Activated naive CD4-positive, alpha-beta T cell treated with anti-CD3 and anti-CD28 coated beads, Interleukin-2, amount 50 U/mL, for 72 hours (primary cell): ENCODE measurements around the gene WNT7B. TPM values are rescaled to one million over a fixed set of nuclear protein-coding genes. Genes with fewer than 3 reads are reported as not detected.
A peak's percentile ranks its signal among the peaks of the same experiment; 100 is the strongest.

ENCODE experiments used
- ATAC-seq, 2 donors: fragments of 150-1000 bp; cut with Tn5 transposase; 2 replicates each; pipeline ENCODE4 v1.10.0; 2021; ENCODE audit warnings: mild to moderate bottlenecking in 2 of 2, moderate library complexity in 2 of 2
- DNase-seq, 2 donors: peaks; one replicate each; pipeline ENCODE4 v3.0.0; 2021 to 2022; ENCODE audit warnings: low spot score in 2 of 2
- H3K27ac Mint-ChIP-seq, 2 donors: one replicate each; pipeline ENCODE4 v1.8.0; 2022; ENCODE audit warnings: mild to moderate bottlenecking in 2 of 2, mixed read lengths in 2 of 2
- H3K36me3 Mint-ChIP-seq, 2 donors: one replicate each; pipeline ENCODE4 v1.8.0; 2022; ENCODE audit warnings: mixed read lengths in 2 of 2
- H3K9me3 Mint-ChIP-seq, 2 donors: one replicate each; pipeline ENCODE4 v1.8.0; 2022; ENCODE audit warnings: mixed read lengths in 2 of 2
- total RNA-seq, 2 donors: library from RNA; stranded (reverse); gene quantifications; one replicate each; pipeline ENCODE4 v1.2.3, GENCODE V29; 2022

WNT7B gene
- total RNA-seq, 2 donors from 2014 or later, result 0.05 TPM; not detected in 1

DNA sequence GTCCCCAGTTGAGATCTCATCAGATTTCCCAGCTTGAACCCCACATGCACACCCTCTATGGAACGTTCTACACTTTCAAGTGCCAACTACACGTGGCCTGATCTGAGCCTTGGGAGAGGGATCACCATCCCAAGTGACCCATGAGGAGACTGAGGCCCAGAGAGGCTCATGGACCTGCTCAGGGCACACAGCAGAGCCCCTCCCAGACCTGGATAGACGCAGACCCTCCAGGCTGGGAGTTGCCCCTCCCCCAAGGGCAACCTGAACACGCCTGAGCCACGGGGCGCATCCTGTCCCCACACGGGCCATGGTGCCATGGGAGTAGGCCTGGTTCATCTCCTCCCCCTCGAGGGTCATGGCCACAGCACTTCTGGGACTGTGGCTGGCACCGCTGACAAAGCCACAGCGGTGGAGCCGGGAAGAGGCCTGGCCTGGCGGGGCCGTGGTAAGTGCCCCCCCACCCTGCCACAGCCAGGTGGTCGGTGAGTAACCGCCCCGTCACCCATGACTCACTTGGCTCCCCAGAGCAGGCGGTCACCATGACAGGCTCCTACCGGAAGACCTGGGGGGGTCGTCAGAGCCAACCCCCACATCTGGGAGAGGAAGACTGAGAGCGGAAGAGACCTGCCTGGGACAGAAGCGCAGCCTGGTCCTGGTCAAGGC is 8.1 kb downstream of the WNT7B start:
- Mint-ChIP-seq H3K9me3 (no peaks in the 10 kb centered on the region), H3K27ac (no peak overlapping the region), H3K36me3 (no peaks in the 10 kb centered on the region)
- DNase-seq (no peak), ATAC-seq (peak; percentile 32 to 55)

DNA sequence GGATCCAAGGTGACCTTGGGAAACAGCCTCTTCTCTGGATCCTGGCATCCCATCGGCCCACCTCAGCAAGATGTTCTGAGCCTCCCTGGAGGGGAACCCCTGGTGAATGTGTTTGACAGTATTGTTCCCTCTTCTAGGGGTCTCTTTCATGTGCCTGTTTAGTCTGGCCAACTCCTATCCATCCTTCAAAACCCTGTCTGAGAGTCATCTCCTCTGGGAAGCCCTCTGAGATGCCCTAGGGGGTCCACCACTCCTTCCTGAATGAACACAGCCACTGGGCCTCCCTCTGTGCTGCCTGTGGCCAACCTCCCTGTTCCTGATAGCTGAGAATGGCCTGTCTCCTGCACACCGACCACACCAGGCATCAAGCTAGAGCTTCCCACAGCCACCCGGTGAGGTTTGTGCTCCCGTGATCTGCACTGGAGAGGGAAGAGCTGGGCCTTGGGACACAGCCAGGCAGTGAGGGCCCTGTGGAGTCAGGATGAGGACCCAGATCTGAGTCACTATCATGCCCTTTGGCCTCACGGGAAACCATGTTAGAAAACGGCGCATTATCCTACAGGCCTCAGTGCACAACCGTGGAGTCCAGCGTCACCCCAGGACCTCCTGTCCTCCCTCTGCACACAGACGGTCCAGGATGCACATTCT is 8.8 kb downstream of the WNT7B start:
- ATAC-seq, result no peak

DNA sequence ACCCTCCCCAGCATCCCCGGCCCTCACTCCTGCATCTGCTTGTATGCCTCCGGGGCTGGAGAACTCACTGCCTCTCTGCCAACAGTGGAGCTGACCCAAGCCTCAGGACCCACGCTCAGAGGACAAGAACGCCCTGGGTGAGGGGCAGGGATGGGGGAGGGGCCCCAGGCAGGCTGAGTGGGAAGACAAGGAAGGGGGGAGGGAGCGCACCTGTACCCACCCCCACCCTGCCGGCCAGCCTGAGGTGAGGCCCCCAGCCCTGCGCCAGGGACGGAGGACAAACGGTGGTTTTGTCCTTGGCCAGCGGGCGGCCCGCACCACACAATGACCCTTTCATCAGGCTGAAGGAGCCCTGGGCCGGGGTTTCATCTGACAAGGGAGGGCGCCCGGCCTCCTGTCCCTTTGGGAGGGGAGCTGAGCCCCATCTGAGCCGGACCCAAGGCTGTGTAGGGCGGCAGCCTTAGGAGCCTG is 10.0 kb downstream of the WNT7B start:
- DNase-seq (no peak), ATAC-seq (no peak)
- H3K27ac Mint-ChIP-seq, result no peak overlapping the region
- H3K36me3 Mint-ChIP-seq, result no peaks in the 10 kb centered on the region
- H3K9me3 Mint-ChIP-seq, result no peaks in the 10 kb centered on the region

More for the DNA sequence above, 8.8 kb downstream of the WNT7B start:
- DNase-seq, result no peak
- Mint-ChIP-seq H3K36me3 (no peaks in the 10 kb centered on the region), H3K9me3 (no peaks in the 10 kb centered on the region), H3K27ac (peak overlapping the region in 1 of 2 donors; percentile 32)

DNA sequence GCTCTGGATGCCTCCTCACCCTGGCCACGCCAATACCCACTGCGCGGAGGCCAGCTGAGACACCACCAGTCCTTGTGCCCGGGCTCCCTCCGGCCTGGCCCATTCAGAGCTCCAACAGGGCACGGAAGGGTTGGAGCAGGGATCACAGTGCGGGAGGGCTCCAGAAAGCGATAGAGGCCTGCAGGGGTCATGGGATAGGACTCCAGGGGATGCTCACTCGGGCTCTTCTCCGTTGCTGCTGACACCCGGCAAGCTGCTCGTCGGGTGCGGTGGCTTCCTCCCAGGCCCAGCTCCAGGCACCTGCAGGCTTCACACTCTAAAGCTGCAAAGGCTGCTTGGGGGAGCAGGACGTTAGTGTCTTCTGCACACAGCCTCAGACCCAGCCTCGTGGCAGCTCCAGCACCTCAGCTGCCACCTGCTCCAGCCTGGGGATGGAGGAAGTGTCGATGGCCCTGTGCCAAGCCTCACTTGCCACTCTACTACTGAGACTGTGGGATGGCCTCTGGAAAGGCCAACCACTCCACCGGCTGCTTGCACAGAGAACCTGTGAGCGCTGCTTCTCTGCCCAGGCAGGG is 10.6 kb downstream of the WNT7B start:
- DNase-seq (no peak), ATAC-seq (no peak)
- Mint-ChIP-seq H3K27ac (no peak overlapping the region), H3K36me3 (no peaks in the 10 kb centered on the region), H3K9me3 (no peaks in the 10 kb centered on the region)

DNA sequence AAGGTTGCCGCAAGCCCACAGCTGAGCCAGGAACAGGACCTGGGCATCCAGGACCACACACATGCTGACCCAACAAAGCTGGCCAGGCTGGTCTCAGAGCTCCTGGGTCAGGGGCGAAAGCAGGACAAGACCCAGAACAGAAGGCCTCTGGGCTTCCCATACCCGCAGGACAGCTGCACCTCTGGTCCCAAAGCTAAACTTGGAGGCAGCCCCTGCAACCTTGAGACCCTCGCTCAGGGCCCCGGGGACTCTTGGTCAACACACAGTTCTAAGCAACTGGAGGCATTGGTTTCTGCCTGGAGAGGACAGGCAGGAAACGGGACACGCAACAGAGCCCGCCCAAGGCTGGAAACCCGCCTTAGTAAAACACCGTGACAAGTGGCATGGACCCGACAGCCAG is 11.4 kb downstream of the WNT7B start:
- ATAC-seq (no peak), DNase-seq (no peak)
- H3K9me3 Mint-ChIP-seq, result no peaks in the 10 kb centered on the region
- no peaks in the 10 kb centered on the region for H3K36me3 Mint-ChIP-seq
- H3K27ac Mint-ChIP-seq, result no peak overlapping the region

DNA sequence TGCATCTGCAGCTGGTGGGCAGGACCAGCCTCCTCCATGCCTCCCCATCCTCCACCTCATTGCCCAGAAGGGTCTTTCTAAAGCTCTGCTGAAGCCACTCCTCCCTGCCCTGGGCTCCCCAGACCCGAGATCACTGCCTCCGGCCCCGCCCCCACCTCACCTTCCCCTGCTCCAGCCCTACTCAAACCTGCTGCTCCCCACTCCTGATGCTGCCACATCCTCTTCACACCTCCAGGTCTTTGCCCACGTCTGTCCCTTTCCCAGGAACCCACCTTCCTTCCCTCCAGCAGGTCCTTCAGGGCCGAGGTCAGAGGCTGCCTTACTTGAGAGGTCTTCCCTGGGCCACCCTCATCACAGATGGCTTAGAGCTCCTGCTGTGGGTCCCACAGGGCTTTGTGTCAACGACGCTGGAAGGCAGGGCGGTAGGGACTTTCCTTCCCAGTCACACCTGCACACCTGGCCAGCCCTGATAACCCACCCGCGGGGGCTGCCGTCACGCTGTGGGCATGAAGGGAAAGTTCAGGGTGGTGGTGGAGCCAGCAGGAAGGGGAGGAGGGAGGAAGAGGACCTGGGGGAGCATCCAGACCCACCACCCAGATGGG is 11.9 kb downstream of the WNT7B start:
- ATAC-seq, result no peak
- Mint-ChIP-seq H3K36me3 (no peaks in the 10 kb centered on the region), H3K27ac (no peak overlapping the region), H3K9me3 (no peaks in the 10 kb centered on the region)
- DNase-seq, result no peak

DNA sequence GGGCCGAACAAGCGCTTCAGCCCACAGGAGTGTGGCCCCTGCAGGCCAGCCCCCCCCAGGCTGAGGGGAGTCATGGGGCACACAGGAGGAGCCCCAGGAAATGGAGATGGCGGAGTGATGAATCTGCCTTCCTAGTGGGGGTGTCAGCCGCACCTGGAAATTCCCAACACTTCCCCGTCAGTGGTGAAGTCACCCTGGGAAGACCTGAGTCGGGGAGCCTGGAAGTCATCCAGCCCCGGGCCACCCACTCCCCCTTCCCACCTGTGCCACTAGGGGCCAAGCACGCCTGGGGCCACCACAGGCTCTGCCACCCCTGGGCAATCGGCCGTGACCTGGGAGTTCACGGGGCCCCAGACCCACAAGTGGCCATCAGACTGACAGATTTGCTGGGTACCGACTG is 12.6 kb downstream of the WNT7B start:
- H3K36me3 Mint-ChIP-seq, result no peaks in the 10 kb centered on the region
- ATAC-seq (no peak), DNase-seq (no peak)
- H3K27ac Mint-ChIP-seq, result no peak overlapping the region
- no peaks in the 10 kb centered on the region for H3K9me3 Mint-ChIP-seq

DNA sequence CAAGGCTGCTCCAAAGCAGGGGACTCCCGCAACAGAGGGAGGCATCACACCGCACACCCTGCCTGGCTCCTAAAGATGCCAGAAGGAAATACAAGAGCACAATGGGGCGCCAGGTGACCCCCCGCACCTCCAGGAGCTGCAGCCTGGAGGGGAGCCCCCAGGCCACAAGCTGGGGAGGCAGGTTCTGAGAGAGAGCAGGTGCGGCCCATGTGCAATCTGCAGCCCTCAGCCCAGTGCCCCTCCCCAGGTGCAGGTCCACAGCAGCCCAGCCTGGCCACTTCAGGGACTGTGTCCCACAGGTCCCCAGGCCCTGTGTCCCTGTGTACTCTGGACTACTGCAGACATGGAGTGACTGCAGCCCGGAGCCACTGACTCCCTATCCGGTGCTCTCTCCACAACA is 13.1 kb downstream of the WNT7B start:
- no peaks in the 10 kb centered on the region for H3K36me3 Mint-ChIP-seq
- no peaks in the 10 kb centered on the region for H3K9me3 Mint-ChIP-seq
- ATAC-seq (no peak), DNase-seq (no peak)
- no peak overlapping the region for H3K27ac Mint-ChIP-seq

DNA sequence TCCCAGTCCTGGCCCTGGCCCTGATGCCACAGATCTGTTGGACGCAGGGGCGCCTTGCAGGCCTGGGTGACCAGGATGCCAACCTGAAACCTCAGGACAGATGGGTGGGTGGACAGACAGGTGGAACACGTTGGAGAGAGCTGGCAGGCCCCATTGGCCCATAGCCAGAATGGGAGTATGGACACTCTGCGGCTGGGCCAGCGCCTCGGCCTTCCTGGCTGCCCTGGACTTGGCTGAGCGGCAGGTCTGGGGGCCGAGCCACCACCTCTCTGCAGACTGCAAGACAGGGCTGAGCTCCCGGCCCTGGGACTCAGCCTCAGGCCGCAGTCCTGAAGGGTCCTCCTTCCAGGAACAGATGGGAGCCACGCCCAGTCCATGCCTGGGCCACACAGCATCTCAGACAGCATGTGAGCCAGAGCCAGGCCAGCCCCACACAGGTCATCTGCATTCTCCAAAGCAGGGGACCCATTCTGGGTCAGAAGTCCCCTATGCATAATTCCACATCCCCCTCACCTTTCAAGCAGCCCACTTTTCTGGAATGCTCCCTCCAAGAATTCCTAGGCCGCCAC is 14.1 kb downstream of the WNT7B start:
- H3K9me3 Mint-ChIP-seq, result no peaks in the 10 kb centered on the region
- ATAC-seq (no peak), DNase-seq (no peak)
- H3K36me3 Mint-ChIP-seq, result no peaks in the 10 kb centered on the region
- H3K27ac Mint-ChIP-seq, result no peak overlapping the region

DNA sequence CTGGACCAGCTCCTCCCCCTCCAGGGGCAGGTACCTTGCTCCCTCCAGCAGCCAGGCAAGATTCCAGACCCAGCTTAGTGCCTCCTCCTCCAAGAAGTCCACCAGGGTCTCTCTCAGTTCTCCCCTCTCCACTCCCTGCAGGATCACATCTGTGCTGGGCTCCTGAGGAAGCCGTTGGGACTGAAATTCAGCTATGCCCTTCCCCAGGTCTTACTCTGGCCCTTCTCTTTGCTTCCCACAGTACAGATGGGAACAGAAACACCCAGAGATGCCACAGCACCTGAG is 14.6 kb downstream of the WNT7B start:
- Mint-ChIP-seq H3K27ac (no peak overlapping the region), H3K36me3 (no peaks in the 10 kb centered on the region), H3K9me3 (no peaks in the 10 kb centered on the region)
- ATAC-seq, result no peak
- DNase-seq, result no peak

DNA sequence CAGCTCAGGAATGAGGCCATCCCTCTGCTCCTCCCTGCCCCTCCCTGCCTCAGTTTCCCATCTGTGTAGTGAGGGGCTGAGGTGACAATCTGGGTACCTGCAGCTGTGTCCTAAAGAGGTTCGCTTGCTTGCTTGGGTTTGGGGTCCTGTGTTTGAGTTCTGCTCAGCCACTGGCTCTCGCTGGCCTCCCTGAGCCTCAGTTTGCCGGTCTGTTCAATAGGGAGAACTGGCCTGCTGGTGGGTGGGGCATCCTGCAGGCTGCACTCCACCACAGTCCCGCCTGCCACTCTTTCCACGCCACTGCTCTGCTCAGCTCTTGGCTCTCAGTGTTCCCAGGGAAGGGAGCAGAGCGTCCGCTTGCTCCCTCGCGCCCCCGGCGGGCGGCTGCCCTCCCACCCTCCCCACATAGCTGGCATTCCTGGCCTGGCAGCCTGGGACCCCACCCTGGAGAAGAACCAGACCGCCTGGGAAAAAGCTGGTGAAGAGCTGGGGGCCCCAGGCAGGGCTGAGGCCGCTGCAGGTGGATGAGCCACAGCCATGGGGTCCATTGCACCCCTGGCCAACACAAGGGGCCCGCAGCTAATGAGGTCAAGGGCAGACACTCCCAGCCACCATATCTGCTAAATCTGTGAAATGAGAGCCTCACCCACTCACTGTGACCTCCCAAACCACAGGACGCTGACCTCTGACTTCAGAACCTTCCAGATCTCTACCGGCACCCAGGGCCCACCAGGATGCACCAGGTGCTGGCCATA is 15.1 kb downstream of the WNT7B start:
- DNase-seq, result no peak
- H3K36me3 Mint-ChIP-seq, result no peaks in the 10 kb centered on the region
- H3K27ac Mint-ChIP-seq, result no peak overlapping the region
- no peak for ATAC-seq
- no peaks in the 10 kb centered on the region for H3K9me3 Mint-ChIP-seq

DNA sequence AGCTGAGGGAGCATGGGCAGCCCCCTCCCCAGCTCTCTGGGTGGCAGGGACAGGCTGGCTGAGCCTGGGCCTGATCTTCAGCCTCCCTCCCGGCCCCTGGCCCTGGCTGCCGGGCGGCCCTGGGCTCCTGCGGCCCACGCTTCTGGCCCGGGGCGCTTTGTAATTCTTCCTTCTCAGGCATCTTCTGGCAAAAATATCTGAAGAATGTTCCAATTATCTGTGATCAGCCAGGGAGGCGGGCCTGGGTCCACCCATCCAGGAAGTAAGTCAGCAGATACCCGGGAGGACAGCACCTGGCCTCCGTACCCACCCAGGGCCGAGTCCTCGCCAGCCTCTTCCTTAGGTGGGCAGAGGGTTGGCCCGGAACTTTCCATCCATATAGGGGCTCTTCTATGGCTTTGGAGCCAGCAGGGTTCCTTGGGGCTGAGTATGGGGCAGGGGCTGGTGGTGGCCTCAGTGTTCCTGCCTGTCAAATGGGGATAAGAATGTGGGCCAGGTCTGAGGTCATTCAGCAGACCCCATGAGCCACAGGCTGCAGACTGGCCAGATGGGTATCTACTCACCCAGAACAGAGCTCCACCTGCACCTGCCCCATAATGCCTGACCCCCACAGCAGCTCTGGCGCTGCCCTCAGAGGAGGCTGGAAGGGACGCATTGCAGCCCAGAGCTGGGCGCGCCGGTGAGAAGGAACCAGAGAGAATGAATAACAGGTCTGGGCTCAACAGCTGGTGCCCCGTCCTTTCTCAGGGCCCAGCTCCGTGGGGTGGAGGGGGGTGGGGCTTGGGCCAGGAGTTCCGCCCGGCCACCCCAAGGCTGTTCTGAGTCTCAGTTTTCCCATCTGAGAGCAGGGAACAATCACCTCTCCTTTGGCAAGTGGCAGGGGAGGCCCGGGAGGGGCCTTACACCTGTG is 16.2 kb downstream of the WNT7B start:
- H3K9me3 Mint-ChIP-seq, result no peaks in the 10 kb centered on the region
- no peak overlapping the region for H3K27ac Mint-ChIP-seq
- ATAC-seq (no peak), DNase-seq (no peak)
- H3K36me3 Mint-ChIP-seq, result no peaks in the 10 kb centered on the region

DNA sequence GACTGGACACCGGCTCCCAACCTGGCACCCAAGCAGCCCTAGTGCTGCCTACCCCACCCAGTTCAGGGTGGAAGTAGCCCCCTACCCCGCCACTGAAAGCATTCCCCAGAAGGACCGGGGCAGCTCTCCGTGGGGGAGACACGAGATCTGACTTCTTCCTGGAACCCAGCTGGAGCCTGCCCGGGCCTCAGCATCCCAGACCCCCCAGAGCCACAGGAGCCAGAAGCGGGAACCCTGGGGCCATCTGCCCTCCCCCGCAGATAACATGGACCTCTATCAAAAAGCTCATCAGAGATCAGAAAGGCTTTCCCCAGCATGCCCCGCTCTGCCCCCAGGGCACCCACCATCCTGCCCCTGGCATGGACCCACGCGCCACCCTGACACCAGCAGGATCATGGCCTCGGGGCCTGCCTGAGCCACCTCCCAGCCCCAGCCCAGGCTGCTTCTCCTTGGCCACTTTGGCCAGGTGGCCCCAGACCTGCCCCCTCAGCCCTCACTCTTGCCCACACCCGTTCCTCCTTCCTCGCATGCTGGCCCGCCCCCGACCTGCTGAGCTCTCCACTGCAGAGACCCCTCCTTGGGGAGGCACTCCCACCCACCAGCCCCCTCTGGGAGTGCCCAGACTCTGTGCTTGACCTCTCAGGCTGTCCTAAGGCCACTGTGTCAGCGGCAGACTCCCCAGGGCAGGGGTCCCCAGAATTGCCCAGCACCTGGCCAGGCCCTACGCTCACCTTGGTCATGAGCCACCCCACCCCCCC is 17.1 kb downstream of the WNT7B start:
- no peaks in the 10 kb centered on the region for H3K36me3 Mint-ChIP-seq
- no peak for DNase-seq
- no peaks in the 10 kb centered on the region for H3K9me3 Mint-ChIP-seq
- H3K27ac Mint-ChIP-seq, result peak overlapping the region in 1 of 2 donors; percentile 60
- ATAC-seq, result no peak

DNA sequence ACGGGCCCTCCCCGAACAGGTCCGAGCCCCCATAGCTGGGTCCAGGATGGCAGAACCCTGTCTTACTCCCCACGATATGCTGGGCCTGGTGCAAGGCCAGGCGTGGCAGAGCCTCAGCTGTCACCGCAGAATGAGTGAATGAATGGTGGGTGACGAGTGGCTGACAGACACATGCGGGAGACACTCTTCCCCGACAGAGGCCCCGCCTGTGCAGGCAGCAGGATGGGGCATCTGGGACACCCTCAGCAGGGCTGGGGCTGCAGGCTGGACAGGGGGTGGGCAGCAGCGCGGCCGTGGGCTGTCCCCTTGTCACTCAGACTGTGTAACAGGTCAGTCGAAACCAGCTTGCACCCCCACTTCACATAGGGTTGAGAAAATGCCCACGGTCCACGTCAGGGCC is 18.0 kb downstream of the WNT7B start:
- H3K9me3 Mint-ChIP-seq, result no peaks in the 10 kb centered on the region
- no peak overlapping the region for H3K27ac Mint-ChIP-seq
- no peaks in the 10 kb centered on the region for H3K36me3 Mint-ChIP-seq
- ATAC-seq, result no peak
- DNase-seq, result no peak

DNA sequence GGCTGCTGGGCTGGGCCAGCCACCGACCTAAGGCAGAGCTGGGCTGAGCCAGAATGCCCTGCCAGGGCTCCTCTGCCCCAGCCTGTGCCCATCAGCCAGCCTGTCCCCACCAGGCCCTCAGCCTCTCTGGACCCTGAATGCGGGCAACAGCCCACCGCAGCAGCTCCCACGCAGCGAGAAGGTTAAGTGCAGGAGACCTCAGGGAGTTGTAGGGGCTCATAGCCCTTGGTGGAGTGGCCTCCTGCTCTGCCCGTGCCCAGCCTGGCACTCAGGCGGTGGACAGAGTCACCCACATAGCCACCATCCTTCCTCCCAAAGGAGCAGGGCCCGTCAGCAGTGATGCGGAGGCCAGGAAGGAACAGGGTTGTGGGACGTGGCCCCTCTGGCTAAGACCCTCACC is 19.1 kb downstream of the WNT7B start:
- H3K9me3 Mint-ChIP-seq, result no peaks in the 10 kb centered on the region
- H3K27ac Mint-ChIP-seq, result no peak overlapping the region
- ATAC-seq, result no peak
- DNase-seq, result no peak
- no peaks in the 10 kb centered on the region for H3K36me3 Mint-ChIP-seq
